ENCODE results near the gene PGAP6.
"Not testable (repeated sequence)": the region's sequence is repeated elsewhere in the genome, so short reads cannot be mapped to it uniquely, and the experiment has no call there.

PGAP6 gene

GRCh38 chr16:383326-384051, 1.7 kb upstream of the PGAP6 start:
- DNase-seq (ENCODE audit: low read depth, low spot score) = peak; percentile 59
- peak overlapping the region; percentile 74 for H3K4me3 ChIP-seq (ENCODE audit: low read length)

- peak overlapping the region; percentile 66 for H3K4me3 ChIP-seq (ENCODE audit: low read length)
- no peak for DNase-seq (ENCODE audit: low read depth, low spot score)
Measured at GRCh38 chr16:381012-381788, 578 bp downstream of the PGAP6 start.

- H3K4me3 ChIP-seq (ENCODE audit: low read length) = peak overlapping the region; percentile 66
- no peak for DNase-seq (ENCODE audit: low read depth, low spot score)
Measured at GRCh38 chr16:380762-381011, 1.1 kb downstream of the PGAP6 start.

GRCh38 chr16:379961-380761, 1.6 kb downstream of the PGAP6 start:
- DNase-seq (ENCODE audit: low read depth, low spot score) = peak; percentile 83
- peak overlapping the region; percentile 66 for H3K4me3 ChIP-seq (ENCODE audit: low read length)

DNA sequence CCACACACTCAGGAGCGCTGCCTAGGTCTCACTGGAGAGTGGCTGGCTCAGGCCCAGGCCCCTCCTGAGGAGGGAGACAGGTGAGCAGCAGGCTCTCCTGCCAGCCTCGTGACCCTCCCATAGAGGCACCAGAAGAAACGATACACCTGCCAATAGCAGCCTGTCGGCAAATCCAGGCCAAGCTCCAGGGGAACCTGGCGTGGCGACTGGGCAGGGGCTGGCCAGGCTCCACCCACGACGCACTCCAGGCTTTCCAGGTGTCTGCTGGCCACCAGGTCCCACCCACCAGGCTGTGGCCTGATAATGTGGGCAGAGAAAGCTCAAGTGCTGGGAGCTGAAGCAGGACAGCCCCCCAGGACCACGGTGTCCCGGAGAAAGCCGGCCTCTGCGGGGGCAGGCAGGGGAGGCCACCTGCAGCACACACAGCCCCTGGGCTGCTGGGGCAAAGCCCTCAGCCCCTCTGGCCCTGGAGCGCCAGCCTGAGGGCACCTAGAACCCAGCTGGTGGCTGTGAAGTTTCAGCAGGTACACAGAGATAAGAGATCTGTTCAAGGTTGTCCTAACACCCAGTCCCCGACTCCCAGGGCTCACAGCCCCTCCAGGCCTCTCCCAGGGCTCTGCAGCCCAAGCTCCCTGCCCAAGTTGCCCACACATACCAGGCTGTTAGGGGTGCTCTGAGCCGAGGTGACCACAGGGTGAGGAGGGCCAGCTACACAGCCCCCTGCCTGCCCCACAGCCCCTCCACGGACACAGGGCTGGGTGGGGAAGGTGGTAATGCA, 2.4 kb downstream of the PGAP6 start:
- DNase-seq (ENCODE audit: low read depth, low spot score) = no peak
- H3K4me3 ChIP-seq (ENCODE audit: low read length) = peak overlapping the region; percentile 66; the same call in 1 of the 2 replicates

GRCh38 chr16:378821-379182, 3.0 kb downstream of the PGAP6 start:
- H3K4me3 ChIP-seq (ENCODE audit: low read length) = no peak overlapping the region

GRCh38 chr16:378113-378820, 3.5 kb downstream of the PGAP6 start:
- not testable (repeated sequence) for H3K4me3 ChIP-seq (ENCODE audit: low read length); DNase-seq (ENCODE audit: low read depth, low spot score)

More at GRCh38 chr16:378821-379182, 3.0 kb downstream of the PGAP6 start:
- DNase-seq (ENCODE audit: low read depth, low spot score) = no peak

DNA sequence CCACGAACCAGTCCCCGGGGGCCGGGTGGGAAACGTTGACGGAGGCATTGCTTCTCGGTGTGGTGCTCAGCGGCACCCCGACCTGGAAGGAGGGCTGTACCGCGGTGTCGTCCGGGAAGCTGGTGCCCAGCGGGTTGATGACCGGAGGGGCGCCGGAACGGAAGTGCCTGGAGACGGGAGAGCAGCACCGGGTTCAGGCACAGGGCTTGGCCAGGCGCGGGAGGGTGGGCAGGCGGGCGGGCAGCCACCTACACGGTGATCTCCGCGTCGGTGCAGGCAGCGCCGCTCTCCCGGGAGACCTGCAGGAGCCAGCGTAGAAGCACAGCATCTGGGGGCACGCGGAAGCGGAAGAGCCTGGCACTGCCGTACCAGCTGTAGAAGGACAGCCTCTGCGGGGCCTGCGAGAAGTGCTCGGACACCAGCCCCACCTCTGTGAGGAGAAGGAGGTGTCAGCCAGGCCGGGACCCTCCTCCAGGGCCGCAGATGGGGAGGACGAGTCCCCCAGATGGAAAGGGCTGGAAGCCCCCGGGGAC, 4.3 kb downstream of the PGAP6 start:
- H3K4me3 ChIP-seq (ENCODE audit: low read length) = no peak overlapping the region
- no peak for DNase-seq (ENCODE audit: low read depth, low spot score)

GRCh38 chr16:376817-377418, 4.9 kb downstream of the PGAP6 start:
- no peak overlapping the region for H3K4me3 ChIP-seq (ENCODE audit: low read length)
- no peak for DNase-seq (ENCODE audit: low read depth, low spot score)

DNA sequence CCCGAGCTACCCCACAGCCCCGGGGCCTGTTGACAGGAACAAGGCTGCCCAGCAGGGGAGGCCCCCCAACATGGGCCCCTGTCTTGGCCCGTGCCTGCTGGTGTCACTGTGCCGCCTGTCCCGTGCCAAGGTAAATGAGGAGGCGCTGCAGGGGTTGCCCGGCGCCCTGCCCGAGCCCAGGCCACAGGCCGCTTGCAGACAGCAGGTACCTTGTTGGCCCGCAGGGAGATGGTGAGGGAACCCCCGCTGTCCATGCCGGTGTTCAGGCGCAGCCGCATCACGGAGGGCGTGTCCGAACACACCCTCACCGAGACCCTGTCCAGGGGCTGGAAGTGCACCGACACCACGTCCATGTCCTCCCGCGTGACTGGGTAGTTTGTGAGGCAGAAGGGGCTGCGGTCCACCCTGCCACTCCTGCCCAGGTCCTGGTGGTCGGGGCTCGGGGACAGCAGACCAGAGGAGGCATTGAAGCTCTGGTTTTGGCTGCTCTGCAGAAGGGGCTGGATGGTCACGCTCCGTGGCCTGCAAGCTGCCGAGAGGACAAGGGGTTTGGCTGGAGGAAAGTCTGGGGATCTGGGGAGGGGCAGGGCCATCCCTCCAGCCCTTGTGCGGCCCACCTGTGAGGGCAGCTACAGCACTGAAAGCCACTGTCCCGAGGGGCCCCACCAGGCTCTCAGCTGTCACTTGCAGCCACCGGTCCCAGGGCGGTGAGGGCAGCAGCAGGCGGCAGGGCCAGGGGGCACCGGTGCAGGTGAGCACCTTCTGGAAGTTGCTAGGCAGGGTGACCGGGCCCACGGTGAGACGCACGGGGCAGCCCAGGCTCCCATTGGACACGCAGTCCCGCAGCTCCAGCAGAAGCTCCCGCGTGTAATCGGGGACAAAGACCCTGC, 5.6 kb downstream of the PGAP6 start:
- no peak overlapping the region for H3K4me3 ChIP-seq (ENCODE audit: low read length)
- DNase-seq (ENCODE audit: low read depth, low spot score) = no peak

GRCh38 chr16:375212-375611, 6.6 kb downstream of the PGAP6 start:
- DNase-seq (ENCODE audit: low read depth, low spot score) = no peak
- H3K4me3 ChIP-seq (ENCODE audit: low read length) = no peak overlapping the region

DNA sequence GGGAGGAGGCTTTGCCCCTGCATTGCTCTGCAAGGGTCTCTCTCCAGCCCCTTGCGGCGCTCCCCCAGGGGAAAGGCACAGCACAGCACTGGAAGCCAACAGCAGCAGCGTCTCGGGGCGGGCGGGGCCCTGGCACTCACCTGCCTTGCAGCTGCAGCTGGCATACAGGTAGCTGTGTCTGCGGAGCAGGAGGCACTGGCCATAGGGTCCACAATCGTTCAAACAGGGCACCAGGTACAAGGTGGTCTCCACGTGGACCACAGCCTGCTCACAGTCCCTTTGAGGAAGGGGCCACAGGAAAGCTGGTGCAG, 7.2 kb downstream of the PGAP6 start:
- DNase-seq (ENCODE audit: low read depth, low spot score) = no peak
- no peak overlapping the region for H3K4me3 ChIP-seq (ENCODE audit: low read length)

DNA sequence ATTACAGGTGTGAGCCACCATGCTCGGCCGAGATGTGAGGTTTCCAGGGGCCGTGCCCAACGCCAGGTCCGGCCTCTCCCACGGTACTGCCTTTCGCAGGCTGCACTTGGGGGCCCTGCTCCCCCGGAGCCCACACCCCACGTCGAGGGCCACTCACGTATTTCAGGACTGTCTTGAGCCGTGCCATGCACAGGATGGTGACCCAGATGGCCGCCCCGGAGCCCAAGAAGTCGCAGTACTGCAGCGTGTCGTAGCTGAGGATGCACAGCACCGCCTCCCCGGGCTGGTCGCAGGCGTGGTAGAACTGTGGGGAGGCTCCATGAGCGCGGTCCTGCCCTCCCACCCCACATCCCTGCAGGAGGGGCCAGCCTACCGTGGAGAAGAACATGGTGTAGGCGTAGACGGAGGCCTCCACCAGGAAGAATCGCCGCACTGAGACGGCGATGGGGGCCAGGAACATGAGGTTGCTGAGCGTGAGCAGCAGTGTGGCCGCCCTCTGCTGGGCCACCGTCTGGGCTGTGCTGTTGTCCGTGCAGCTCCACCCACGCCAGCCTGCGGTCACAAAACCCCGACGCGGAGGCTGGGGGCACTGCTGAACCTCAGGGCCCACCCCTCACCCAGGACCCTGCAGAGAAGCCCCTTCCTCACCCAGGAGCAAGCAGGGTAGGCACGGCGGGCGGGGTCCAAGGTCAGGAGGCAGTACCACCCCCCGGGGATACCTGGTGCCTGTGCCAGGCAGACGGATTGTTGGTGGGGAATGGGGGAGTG, 7.7 kb downstream of the PGAP6 start:
- no peak for DNase-seq (ENCODE audit: low read depth, low spot score)
- H3K4me3 ChIP-seq (ENCODE audit: low read length) = no peak overlapping the region

- no peak overlapping the region for H3K4me3 ChIP-seq (ENCODE audit: low read length)
- no peak for DNase-seq (ENCODE audit: low read depth, low spot score)
Measured at GRCh38 chr16:373020-373598, 8.7 kb downstream of the PGAP6 start.

DNA sequence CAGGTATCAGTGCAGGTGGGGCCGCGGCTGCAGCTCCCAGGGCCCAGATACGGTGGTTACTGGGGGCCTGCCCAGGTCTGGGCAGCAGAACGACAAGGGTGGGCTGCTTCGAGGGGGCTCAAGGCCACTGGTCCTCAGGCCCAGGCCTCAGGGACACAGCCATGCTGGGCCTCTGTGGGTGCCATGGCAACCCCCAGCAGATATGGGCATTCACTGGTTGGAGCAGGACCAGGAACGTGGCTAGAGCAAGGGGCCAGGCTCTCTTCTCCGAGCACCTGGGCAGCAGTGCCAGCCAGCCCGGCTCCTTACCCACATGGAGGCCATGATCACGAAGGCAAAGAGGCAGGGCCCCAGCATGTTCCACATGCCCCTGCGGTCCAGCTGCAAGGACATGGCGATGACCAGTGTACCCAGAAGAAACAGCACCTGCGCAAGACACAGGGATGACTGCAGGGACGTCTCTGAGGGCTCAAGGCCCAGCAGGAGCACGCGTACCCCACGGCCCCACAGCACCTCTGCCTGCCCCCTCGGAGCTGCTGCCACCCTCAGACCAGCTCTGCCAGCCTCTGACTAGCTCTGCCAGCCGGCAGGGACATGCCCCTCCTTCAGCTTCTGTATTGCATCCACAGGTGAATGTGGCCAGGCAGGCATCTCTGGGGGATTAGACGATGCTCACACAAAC, 9.3 kb downstream of the PGAP6 start:
- H3K4me3 ChIP-seq (ENCODE audit: low read length) = no peak overlapping the region
- no peak for DNase-seq (ENCODE audit: low read depth, low spot score)
